DMS153 (cell line): ENCODE data around the gene SLC25A25.

Experiments used
- DNase-seq: peaks from one replicate; lab custom pipeline; 2025; lab: John Stamatoyannopoulos, UW

The SLC25A25 gene

GRCh38 chr9:128072144-128073021 is 4.4 kb downstream of the SLC25A25 start:
- DNase-seq: no peak

GRCh38 chr9:128073253-128073886 is 5.3 kb downstream of the SLC25A25 start:
- DNase-seq: no peak

GRCh38 chr9:128077847-128078503 is 9.9 kb downstream of the SLC25A25 start:
- DNase-seq: no peak

- DNase-seq: no peak
These were observed 10.7 kb downstream of the SLC25A25 start for GRCh38 chr9:128078504-128079434.

- DNase-seq: no peak
These were observed 12.2 kb downstream of the SLC25A25 start for GRCh38 chr9:128080206-128080605.

- no peak for DNase-seq
These were observed 13.0 kb downstream of the SLC25A25 start for GRCh38 chr9:128081056-128081455.

GRCh38 chr9:128082151-128082550 is 14.1 kb downstream of the SLC25A25 start:
- DNase-seq: no peak

- DNase-seq: no peak
These were observed 16.7 kb downstream of the SLC25A25 start for GRCh38 chr9:128084746-128085145.

GRCh38 chr9:128085943-128086342 is 17.9 kb downstream of the SLC25A25 start:
- DNase-seq: no peak

GRCh38 chr9:128087262-128087661 is 19.2 kb downstream of the SLC25A25 start:
- DNase-seq: no peak

- DNase-seq: no peak
These were observed 20.4 kb downstream of the SLC25A25 start for GRCh38 chr9:128088253-128088945.

- no peak for DNase-seq
These were observed 21.3 kb downstream of the SLC25A25 start for GRCh38 chr9:128089299-128089698.

GRCh38 chr9:128091144-128091543 is 23.1 kb downstream of the SLC25A25 start:
- no peak for DNase-seq

GRCh38 chr9:128091571-128091970 is 23.5 kb downstream of the SLC25A25 start:
- DNase-seq: no peak

- no peak for DNase-seq
These were observed 24.4 kb downstream of the SLC25A25 start for GRCh38 chr9:128092199-128092977.

- DNase-seq: no peak
These were observed 25.0 kb downstream of the SLC25A25 start for GRCh38 chr9:128093011-128093410.

- DNase-seq: peak; percentile 98
These were observed 26.3 kb downstream of the SLC25A25 start for GRCh38 chr9:128094166-128094949.

- no peak for DNase-seq
These were observed 27.0 kb downstream of the SLC25A25 start for GRCh38 chr9:128094950-128095544.
